Karpas-422 (cell line): Measurements from ENCODE around the gene SIK1. TPM values are rescaled to one million over a fixed set of nuclear protein-coding genes. Genes with fewer than 3 reads are reported as not detected.
A peak's percentile ranks its signal among the peaks of the same experiment; 100 is the strongest.

Experiments used
- DNase-seq: peaks from one replicate; pipeline ENCODE4 v3.0.0-alpha.2; 2015
- H2AFZ ChIP-seq: fragments of 200-600 bp; sonication (generic); 2 replicates; pipeline ENCODE4 v1.6.1; 2014; ENCODE audit warnings: antibody characterized with exemption, low read length, mixed read lengths
- H3K27ac ChIP-seq: fragments of 200-600 bp; sonication (generic); 2 replicates; pipeline ENCODE4 v1.5.1; 2014; ENCODE audit warnings: mild to moderate bottlenecking, low read length, moderate library complexity
- H3K27me3 ChIP-seq: fragments of 200-600 bp; sonication (generic); 2 replicates; pipeline ENCODE4 v1.6.1; 2014; ENCODE audit warnings: low read length, mixed read lengths
- H3K36me3 ChIP-seq: fragments of 200-600 bp; sonication (generic); 2 replicates; pipeline ENCODE4 v1.6.1; 2014; ENCODE audit warnings: low read length, mixed read lengths; ENCODE audit not compliant: insufficient read depth
- H3K4me1 ChIP-seq: fragments of 200-600 bp; sonication (generic); 2 replicates; pipeline ENCODE4 v1.6.1; 2014; ENCODE audit warnings: mild to moderate bottlenecking, low read length, mixed read lengths
- H3K4me2 ChIP-seq: fragments of 200-600 bp; sonication (generic); 2 replicates; pipeline ENCODE4 v1.6.1; 2014; ENCODE audit warnings: low read length, low read depth, mild to moderate bottlenecking; ENCODE audit not compliant: poor library complexity, severe bottlenecking
- H3K4me3 ChIP-seq: fragments of 200-600 bp; sonication (generic); 2 replicates; pipeline ENCODE4 v1.5.1; 2014; ENCODE audit warnings: mild to moderate bottlenecking, antibody characterized with exemption, low read length, mixed read lengths
- H3K79me2 ChIP-seq: fragments of 200-600 bp; sonication (generic); 2 replicates; pipeline ENCODE4 v1.6.1; 2014; ENCODE audit warnings: mild to moderate bottlenecking, low read length, mixed read lengths
- H3K9ac ChIP-seq: fragments of 200-600 bp; sonication (generic); 2 replicates; pipeline ENCODE4 v1.6.0; 2014; ENCODE audit warnings: low read length
- H3K9me2 ChIP-seq: fragments of 200-600 bp; sonication (generic), shearing (Covaris generic); replicated peaks from 2 replicates; pipeline ENCODE4 v1.6.0; 2014; ENCODE audit warnings: mild to moderate bottlenecking, low read length, moderate library complexity; ENCODE audit not compliant: insufficient read depth
- H3K9me3 ChIP-seq: fragments of 300-700, 200-600 bp; sonication (generic); 2 replicates; pipeline ENCODE4 v1.6.1; 2014; ENCODE audit warnings: low read length, mixed read lengths
- H4K20me1 ChIP-seq: fragments of 200-600 bp; sonication (generic); 2 replicates; pipeline ENCODE4 v1.6.1; 2014; ENCODE audit warnings: mild to moderate bottlenecking, antibody characterized with exemption, low read length, low read depth; ENCODE audit not compliant: insufficient read depth
- total RNA-seq: library from RNA; depleted of rRNA; stranded (reverse); fragments of >200 nt; shearing (Covaris generic); gene quantifications from 2 replicates; pipeline ENCODE4 v1.2.3, GENCODE V29; 2014; ENCODE audit warnings: low replicate concordance

Gene SIK1
- total RNA-seq, 1 experiment from 2014 or later = 2.7 TPM

DNA sequence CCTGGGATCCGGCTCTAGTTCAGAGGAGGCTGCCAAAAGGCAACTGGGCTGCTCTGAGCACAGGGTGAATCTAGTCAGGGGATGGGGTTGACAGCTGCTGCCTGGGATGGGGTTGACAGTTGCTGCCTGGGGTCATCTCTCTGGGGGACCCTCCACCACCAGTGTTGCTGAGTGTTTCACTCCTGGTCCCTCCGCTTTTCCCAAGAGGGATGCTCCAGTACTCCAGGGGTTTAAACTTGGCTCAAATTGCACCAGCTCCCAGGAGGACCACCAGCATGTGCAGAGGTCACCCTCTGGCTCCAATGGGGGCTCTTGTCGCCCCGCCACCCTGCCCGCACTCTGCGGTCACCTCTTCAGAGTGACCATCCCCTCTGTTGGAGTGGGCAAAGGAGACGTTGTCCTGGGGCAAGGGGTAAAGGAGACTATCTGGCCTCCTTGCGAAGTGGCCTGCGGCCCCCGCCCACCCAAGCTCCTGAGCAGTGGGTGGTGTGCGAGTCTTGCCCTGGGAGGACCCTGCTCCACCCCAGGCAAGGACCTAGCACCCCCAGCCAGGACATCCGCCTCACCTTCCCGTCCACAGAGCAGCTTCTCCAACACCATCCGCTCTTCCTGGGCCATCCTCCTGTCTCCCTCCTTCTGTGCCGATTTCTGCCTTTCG, 52.6 kb downstream of the SIK1 start:
- no peaks in the 10 kb centered on the region for H4K20me1 ChIP-seq
- H3K4me3 ChIP-seq = no peak overlapping the region
- H3K36me3 ChIP-seq = no peaks in the 10 kb centered on the region
- no peak for DNase-seq
- H3K4me1 ChIP-seq = peaks cover 29% of the 10 kb centered on the region
- H3K9me3 ChIP-seq = no peaks in the 10 kb centered on the region
- no peaks in the 10 kb centered on the region for H3K79me2 ChIP-seq
- H3K9ac ChIP-seq = no peak overlapping the region
- H3K27ac ChIP-seq = no peak overlapping the region
- H3K27me3 ChIP-seq = no peaks in the 10 kb centered on the region
- H3K4me2 ChIP-seq = no peak overlapping the region
- H2AFZ ChIP-seq = no peak overlapping the region
- H3K9me2 ChIP-seq = no peaks in the 10 kb centered on the region

DNA sequence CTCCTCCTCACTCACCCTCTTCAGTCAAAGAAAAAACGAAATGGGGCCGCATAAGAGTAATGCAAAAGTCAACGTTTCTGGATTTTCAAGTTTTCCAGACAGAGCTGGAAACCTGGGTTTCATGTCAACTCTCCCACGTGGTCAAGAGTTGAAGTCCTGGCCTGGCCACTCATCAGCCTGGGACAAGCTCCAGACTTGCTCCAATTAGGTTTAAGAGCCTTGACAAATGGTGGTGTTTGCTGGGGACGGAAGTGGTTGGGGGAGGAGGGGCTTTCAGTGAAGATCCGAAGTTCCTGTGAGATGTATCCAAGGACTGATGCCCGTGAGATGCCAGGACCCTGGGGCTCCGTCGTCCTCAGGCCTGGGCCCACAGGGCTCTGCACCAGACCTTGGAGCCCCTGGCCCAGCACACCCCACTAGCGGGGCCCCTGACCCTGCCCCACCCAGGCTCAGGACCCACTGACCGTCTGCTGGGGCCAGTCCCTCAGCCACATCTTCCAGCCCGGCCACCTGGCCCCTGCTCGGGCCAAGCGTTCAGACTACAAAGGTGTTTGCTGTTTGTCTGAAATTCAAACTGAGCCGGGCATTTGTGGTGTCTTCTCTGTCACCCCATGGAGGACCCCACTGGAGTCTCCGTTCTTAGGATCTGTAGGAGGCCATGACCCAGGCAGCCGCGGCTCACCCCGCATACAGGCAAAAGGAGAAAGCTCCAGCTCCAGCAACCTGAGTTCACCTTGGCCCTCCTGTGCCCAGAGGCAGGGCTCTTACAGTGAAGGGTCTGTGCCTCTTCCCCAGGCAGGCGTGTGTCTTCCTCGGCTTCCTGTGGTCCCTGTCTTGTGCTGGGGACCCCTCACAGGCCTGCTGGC, 53.3 kb downstream of the SIK1 start:
- H3K36me3 ChIP-seq = no peaks in the 10 kb centered on the region
- H3K27ac ChIP-seq = no peak overlapping the region
- no peak overlapping the region for H3K4me2 ChIP-seq
- no peaks in the 10 kb centered on the region for H3K9me2 ChIP-seq
- no peaks in the 10 kb centered on the region for H3K9me3 ChIP-seq
- no peak overlapping the region for H3K4me3 ChIP-seq
- no peaks in the 10 kb centered on the region for H3K27me3 ChIP-seq
- H2AFZ ChIP-seq = no peak overlapping the region
- H3K79me2 ChIP-seq = no peaks in the 10 kb centered on the region
- peaks cover 35% of the 10 kb centered on the region for H3K4me1 ChIP-seq
- no peak for DNase-seq
- no peak overlapping the region for H3K9ac ChIP-seq
- no peaks in the 10 kb centered on the region for H4K20me1 ChIP-seq

DNA sequence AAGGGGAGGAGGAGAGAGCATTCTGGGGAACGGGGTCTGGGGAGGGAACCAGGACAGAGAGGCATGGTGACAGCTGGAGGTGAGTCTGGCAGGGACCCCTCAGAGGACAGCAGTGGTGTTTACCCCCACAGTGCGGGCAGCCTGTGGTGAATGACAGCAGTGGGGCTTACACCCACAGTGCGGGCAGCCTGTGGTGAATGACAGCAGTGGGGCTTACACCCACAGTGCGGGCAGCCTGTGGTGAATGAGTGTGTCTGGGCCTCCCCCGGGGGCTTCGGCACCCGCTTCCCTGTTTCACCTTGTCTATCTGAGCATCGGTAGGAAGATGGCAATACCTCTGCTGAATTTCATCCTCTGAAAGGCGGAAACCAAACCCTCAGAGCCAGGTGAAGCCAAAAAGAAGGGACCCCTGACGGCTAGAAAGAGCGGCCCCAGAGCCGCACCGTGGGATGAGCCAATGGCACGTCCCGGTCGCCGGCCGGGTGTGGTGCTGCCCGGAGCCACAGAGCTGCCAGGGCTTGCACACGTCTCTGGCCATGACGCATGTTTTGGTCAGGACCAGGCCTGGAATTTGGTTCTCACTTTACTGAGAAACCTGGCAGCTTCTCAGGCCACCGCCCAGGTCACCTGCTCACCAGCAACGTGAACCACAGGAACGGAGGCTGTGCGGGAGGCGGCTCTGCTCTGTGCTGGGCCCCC, 54.1 kb downstream of the SIK1 start:
- Histone ChIP-seq H3K4me3 (no peak overlapping the region), H3K9me3 (no peaks in the 10 kb centered on the region), H3K79me2 (no peaks in the 10 kb centered on the region), H3K27ac (no peak overlapping the region), H4K20me1 (no peaks in the 10 kb centered on the region), H3K4me1 (peaks cover 35% of the 10 kb centered on the region), H3K36me3 (no peaks in the 10 kb centered on the region), H2AFZ (no peak overlapping the region), H3K4me2 (no peak overlapping the region), H3K9ac (no peak overlapping the region), H3K9me2 (no peaks in the 10 kb centered on the region), H3K27me3 (no peaks in the 10 kb centered on the region)
- DNase-seq = no peak

DNA sequence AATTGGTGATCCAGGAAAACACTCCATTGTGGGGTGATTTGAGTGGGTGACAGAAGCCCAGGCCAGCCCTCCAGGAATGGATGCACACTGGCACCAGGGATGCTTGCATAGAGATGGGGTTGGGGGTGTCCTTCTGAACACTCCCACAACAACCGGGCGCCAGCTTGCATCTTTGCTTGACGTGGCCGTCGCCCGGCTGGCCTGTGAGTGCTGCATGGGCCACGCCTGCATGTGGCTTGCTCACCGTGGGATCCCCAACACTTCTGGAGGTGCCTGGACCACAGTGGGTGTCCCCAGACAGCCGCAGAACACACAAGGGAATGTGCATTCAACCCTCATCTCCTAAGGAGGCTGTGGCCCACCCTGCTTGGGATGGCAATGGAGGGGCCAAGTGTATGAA, 55.1 kb downstream of the SIK1 start:
- H4K20me1 ChIP-seq = no peaks in the 10 kb centered on the region
- no peak overlapping the region for H3K4me3 ChIP-seq
- H2AFZ ChIP-seq = no peak overlapping the region
- H3K9me3 ChIP-seq = no peaks in the 10 kb centered on the region
- no peaks in the 10 kb centered on the region for H3K36me3 ChIP-seq
- H3K4me2 ChIP-seq = peak overlapping the region; percentile 65
- H3K4me1 ChIP-seq = peaks cover 35% of the 10 kb centered on the region
- H3K9ac ChIP-seq = no peak overlapping the region
- H3K27me3 ChIP-seq = no peaks in the 10 kb centered on the region
- DNase-seq = no peak
- H3K9me2 ChIP-seq = no peaks in the 10 kb centered on the region
- H3K27ac ChIP-seq = no peak overlapping the region
- no peaks in the 10 kb centered on the region for H3K79me2 ChIP-seq

DNA sequence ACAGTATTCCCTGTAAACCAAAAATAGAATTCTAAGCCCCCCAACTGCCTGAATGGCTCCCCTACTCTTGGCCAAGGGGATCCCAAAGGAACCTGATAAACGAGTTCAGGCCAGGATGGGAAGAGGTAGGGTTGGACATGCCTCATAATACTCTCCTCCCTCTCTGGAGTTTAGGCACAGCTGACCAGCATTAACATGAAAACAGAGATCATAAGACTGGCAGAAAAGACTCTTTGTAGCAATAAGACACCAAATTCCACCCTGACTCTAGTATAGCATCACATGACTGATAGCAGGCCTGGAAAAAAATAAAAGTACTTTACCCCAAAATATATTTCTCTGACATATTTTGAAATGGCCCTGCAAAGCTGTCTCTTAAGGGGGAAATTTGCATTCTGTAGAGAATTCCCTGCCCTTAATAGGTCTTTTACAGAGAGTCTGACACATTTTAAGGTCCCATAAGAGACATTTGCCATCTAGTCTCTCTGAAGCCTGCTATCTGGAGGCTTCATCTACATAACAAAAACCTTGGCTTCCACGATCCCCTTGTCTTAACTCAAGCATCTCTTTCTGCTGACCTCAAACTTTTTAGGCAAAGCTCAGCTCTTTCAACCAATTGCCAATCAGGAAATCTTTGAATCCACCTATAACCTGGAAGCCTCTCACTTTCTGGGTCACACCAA, 55.9 kb downstream of the SIK1 start:
- peak overlapping the region; percentile 64; the same call in 1 of the 2 replicates for H2AFZ ChIP-seq
- peaks cover 35% of the 10 kb centered on the region for H3K4me1 ChIP-seq
- H3K9ac ChIP-seq = peak overlapping the region; percentile 52; the same call in 1 of the 2 replicates
- no peaks in the 10 kb centered on the region for H3K79me2 ChIP-seq
- H3K9me3 ChIP-seq = no peaks in the 10 kb centered on the region
- peak overlapping the region; percentile 65 for H3K4me2 ChIP-seq
- H3K27me3 ChIP-seq = no peaks in the 10 kb centered on the region
- peak; percentile 66 for DNase-seq
- no peaks in the 10 kb centered on the region for H4K20me1 ChIP-seq
- no peaks in the 10 kb centered on the region for H3K9me2 ChIP-seq
- H3K4me3 ChIP-seq = peak overlapping the region; percentile 31
- peak overlapping the region; percentile 64 for H3K27ac ChIP-seq
- no peaks in the 10 kb centered on the region for H3K36me3 ChIP-seq

DNA sequence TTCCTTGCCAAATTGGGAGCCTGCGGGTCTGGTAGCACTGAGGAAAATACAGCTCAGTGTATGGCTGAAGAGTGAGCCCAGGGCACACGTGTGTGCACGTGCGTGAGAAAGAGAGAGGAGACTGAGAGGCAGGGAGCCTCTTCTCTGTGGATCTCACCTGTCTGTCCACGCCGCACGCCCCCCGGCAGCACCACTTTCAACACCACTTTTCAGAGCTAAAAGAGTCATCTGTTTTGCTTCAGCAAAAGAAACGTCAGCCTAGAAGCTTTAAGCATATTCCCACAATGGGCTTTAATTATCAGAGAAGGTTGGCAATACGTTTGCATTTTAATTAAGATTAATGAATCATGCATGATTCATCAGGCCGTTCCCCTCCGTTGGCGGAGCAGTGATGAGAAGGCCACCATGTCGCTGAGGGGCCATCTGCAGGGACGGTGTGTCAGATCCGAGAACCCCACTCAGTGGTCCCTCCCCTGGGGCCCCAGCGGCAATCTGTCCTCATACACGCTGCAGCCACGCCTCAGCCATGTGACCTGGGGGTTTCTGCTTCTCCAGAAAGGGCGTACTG, 56.8 kb downstream of the SIK1 start:
- no peaks in the 10 kb centered on the region for H3K9me2 ChIP-seq
- H3K9me3 ChIP-seq = no peaks in the 10 kb centered on the region
- H4K20me1 ChIP-seq = no peaks in the 10 kb centered on the region
- H3K4me3 ChIP-seq = peak overlapping the region; percentile 31
- peak overlapping the region; percentile 65 for H3K4me2 ChIP-seq
- H3K27ac ChIP-seq = peak overlapping the region; percentile 64
- no peaks in the 10 kb centered on the region for H3K79me2 ChIP-seq
- peak; percentile 88 for DNase-seq
- H3K9ac ChIP-seq = peak overlapping the region; percentile 54
- H3K36me3 ChIP-seq = no peaks in the 10 kb centered on the region
- no peaks in the 10 kb centered on the region for H3K27me3 ChIP-seq
- peak overlapping the region; percentile 64; the same call in 1 of the 2 replicates for H2AFZ ChIP-seq
- H3K4me1 ChIP-seq = peaks cover 35% of the 10 kb centered on the region

DNA sequence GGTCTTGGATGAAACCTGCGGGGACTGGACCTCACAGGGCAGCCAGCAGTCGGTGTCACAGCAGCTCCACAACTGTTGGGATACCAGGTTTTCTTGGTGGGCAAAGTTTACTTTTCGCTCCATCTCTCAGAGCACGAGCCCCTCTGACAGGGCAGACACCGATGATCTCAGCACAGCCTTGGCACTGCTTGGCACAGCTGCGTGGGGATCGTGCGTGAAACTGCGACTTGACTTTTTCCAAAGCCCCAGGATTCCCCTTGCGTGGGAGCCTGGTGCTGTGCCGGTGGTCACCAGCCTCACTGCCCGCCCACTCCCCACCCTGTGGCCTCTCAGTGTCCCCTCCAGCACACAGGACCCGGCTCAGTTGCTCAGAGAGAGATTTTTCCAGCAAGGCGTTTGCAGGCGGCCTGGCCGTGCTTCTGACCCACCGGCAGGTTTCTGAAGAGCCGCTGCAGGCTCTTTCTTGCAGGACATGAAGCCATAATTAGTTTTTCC, 57.3 kb downstream of the SIK1 start:
- H3K4me2 ChIP-seq = peak overlapping the region; percentile 65
- H3K9ac ChIP-seq = peak overlapping the region; percentile 54
- no peaks in the 10 kb centered on the region for H3K9me3 ChIP-seq
- peak overlapping the region; percentile 31 for H3K4me3 ChIP-seq
- no peaks in the 10 kb centered on the region for H3K9me2 ChIP-seq
- 0 out of 2 replicates have a peak overlapping the region, but pooled peaks have one; percentile 64 for H2AFZ ChIP-seq
- H3K4me1 ChIP-seq = peaks cover 35% of the 10 kb centered on the region
- no peaks in the 10 kb centered on the region for H4K20me1 ChIP-seq
- H3K27me3 ChIP-seq = no peaks in the 10 kb centered on the region
- peak overlapping the region; percentile 34; the same call in 1 of the 2 replicates for H3K27ac ChIP-seq
- no peak for DNase-seq
- no peaks in the 10 kb centered on the region for H3K79me2 ChIP-seq
- H3K36me3 ChIP-seq = no peaks in the 10 kb centered on the region
